Subcutaneous adipose tissue (tissue), 4 donors: ENCODE results near the gene NPY5R. TPM values are rescaled to one million over a fixed set of nuclear protein-coding genes. Genes with fewer than 3 reads are reported as not detected.

Source experiments
- CTCF ChIP-seq: fragments of 450-650 bp; IDR thresholded peaks from one replicate; pipeline ENCODE4 v1.5.1; 2016; ENCODE audit warnings: low read depth, mild to moderate bottlenecking, control low read depth, antibody characterized with exemption, moderate library complexity
- total RNA-seq, 4 donors: library from RNA; depleted of rRNA; stranded (reverse); fragments of >200 nt; gene quantifications; one replicate each; pipeline ENCODE4 v1.1.0, GENCODE V29; 2016

Gene NPY5R
- total RNA-seq, 4 donors from 2014 or later, result 3.6 to 11.0 (median 8.9) TPM

DNA sequence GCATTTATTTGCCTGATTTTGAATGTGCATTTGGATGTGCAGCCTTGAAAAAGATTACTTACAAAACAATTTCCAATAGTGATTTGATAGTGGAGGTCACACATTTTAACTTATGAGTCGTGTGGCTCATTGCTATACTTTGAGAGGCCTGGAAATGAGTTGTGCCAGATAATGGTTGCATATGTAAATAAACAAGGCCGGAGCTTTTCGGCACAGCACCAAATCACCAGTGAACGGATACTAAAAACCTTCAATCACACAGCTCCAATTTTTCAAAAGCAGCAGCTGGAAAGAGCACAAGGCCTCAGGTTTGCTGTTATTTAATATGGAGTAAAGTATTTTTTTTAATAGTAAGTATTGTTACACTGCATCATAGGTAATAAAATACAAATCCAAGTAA is 57.2 kb downstream of the NPY5R start:
- no peak for TF ChIP-seq CTCF

Other genes with a start within 250 kb of the NPY5R start
- gene NAF1, start 177.0 kb upstream of the NPY5R start, total RNA-seq, result 10 to 100 TPM; 14.6 to 28.9 (median 21.8) TPM
- gene NPY1R, start 11.3 kb upstream of the NPY5R start, total RNA-seq, result 10 to 100 TPM; 29.7 to 88.7 (median 48.8) TPM
- under 1 TPM in 1 of 4 donors, not detected in 3; 0.34 TPM for gene TKTL2, start 129.9 kb downstream of the NPY5R start, total RNA-seq
- 10 to 100 TPM; 23.5 to 43.7 (median 28.7) TPM for gene TMA16, start 150.8 kb downstream of the NPY5R start, total RNA-seq